NCI-H2227 (cell line): ENCODE measurements around the gene TLE5.

Experiments used
- DNase-seq: peaks from one replicate; lab custom pipeline; 2025; ENCODE audit not compliant: unreplicated experiment; lab: John Stamatoyannopoulos, UW

Gene TLE5

GRCh38 chr19:3062165-3063105, at the start of gene TLE5:
Gene TLE5 (minus strand): TSS chr19:3062495. CDS start chr19:3062200, 295 bp downstream.
- DNase-seq, result peak; percentile 70

- no peak for DNase-seq
Observed at GRCh38 chr19:3111586-3112247, 49.4 kb upstream of the TLE5 start.

- DNase-seq, result no peak
Observed at GRCh38 chr19:3110126-3110825, 48.0 kb upstream of the TLE5 start.

GRCh38 chr19:3109491-3109890, 47.2 kb upstream of the TLE5 start:
- DNase-seq, result no peak

- peak; percentile 48 for DNase-seq
Observed at GRCh38 chr19:3108775-3109174, 46.5 kb upstream of the TLE5 start.

- DNase-seq, result no peak
Observed at GRCh38 chr19:3107658-3108057, 45.4 kb upstream of the TLE5 start.

- DNase-seq, result no peak
Observed at GRCh38 chr19:3106509-3107141, 44.3 kb upstream of the TLE5 start.

- no peak for DNase-seq
Observed at GRCh38 chr19:3105641-3106508, 43.6 kb upstream of the TLE5 start.

- DNase-seq, result no peak
Observed at GRCh38 chr19:3104708-3104983, 42.4 kb upstream of the TLE5 start.

GRCh38 chr19:3102239-3103140, 40.2 kb upstream of the TLE5 start:
- DNase-seq, result no peak

- no peak for DNase-seq
Observed at GRCh38 chr19:3100747-3101730, 38.7 kb upstream of the TLE5 start.

GRCh38 chr19:3100331-3100730, 38.0 kb upstream of the TLE5 start:
- no peak for DNase-seq

GRCh38 chr19:3099347-3100145, 37.3 kb upstream of the TLE5 start:
- DNase-seq, result no peak

- no peak for DNase-seq
Observed at GRCh38 chr19:3098515-3099346, 36.4 kb upstream of the TLE5 start.

GRCh38 chr19:3098141-3098514, 35.8 kb upstream of the TLE5 start:
- no peak for DNase-seq

GRCh38 chr19:3097442-3097871, 35.2 kb upstream of the TLE5 start:
- no peak for DNase-seq
